MM.1S (cell line): Measurements from ENCODE around the gene SYTL2.

Experiments used
- DNase-seq: peaks from one replicate; pipeline ENCODE4 v3.0.0-alpha.2; 2015
- H2AFZ ChIP-seq: fragments of 300-600 bp; sonication (generic); 2 replicates; pipeline ENCODE4 v1.6.0; 2016; ENCODE audit warnings: antibody characterized with exemption, low read length
- H3F3A ChIP-seq: fragments of 300-600 bp; sonication (generic); 2 replicates; pipeline ENCODE4 v1.6.1; 2016; ENCODE audit warnings: mild to moderate bottlenecking, antibody characterized with exemption, low read length, moderate library complexity, mixed read lengths; ENCODE audit not compliant: insufficient read depth
- H3K27ac ChIP-seq: fragments of 300-600 bp; sonication (generic); 2 replicates; pipeline ENCODE4 v1.5.1; 2016; ENCODE audit warnings: mild to moderate bottlenecking, low read length
- H3K27me3 ChIP-seq: fragments of 300-600 bp; sonication (generic); replicated peaks from 2 replicates; pipeline ENCODE4 v1.6.0; 2016; ENCODE audit warnings: low read length; ENCODE audit not compliant: insufficient read depth
- H3K36me3 ChIP-seq: fragments of 300-600 bp; sonication (generic); replicated peaks from 2 replicates; pipeline ENCODE4 v1.6.1; 2016; ENCODE audit warnings: mild to moderate bottlenecking, low read length, mixed read lengths; ENCODE audit not compliant: insufficient read depth
- H3K4me1 ChIP-seq: fragments of 300-600 bp; sonication (generic); 2 replicates; pipeline ENCODE4 v1.6.1; 2016; ENCODE audit warnings: low read length, mixed read lengths
- H3K4me2 ChIP-seq: fragments of 300-600 bp; sonication (generic); 2 replicates; pipeline ENCODE4 v1.6.0; 2016; ENCODE audit warnings: low read depth, low read length
- H3K4me3 ChIP-seq: fragments of 300-600 bp; sonication (generic); 2 replicates; pipeline ENCODE4 v1.5.1; 2016; ENCODE audit warnings: low read length, mixed read lengths
- H3K79me2 ChIP-seq: fragments of 300-600 bp; sonication (generic); 2 replicates; pipeline ENCODE4 v1.6.1; 2016; ENCODE audit warnings: mixed run types, low read length, mixed read lengths
- H3K9ac ChIP-seq: fragments of 300-600 bp; sonication (generic); 2 replicates; pipeline ENCODE4 v1.6.1; 2016; ENCODE audit warnings: low read length, mixed read lengths
- H3K9me2 ChIP-seq: fragments of 300-600 bp; sonication (generic); replicated peaks from 2 replicates; pipeline ENCODE4 v1.6.1; 2016; ENCODE audit warnings: mild to moderate bottlenecking, low read length, mixed read lengths; ENCODE audit not compliant: insufficient read depth
- H3K9me3 ChIP-seq: fragments of 300-600 bp; sonication (generic); replicated peaks from 2 replicates; pipeline ENCODE4 v1.6.1; 2016; ENCODE audit warnings: mild to moderate bottlenecking, low read length, mixed read lengths; ENCODE audit not compliant: insufficient read depth
- H4K20me1 ChIP-seq: fragments of 300-600 bp; sonication (generic); 2 replicates; pipeline ENCODE4 v1.6.1; 2016; ENCODE audit warnings: mild to moderate bottlenecking, low read length, moderate library complexity, mixed read lengths; ENCODE audit not compliant: insufficient read depth
- EZH2 ChIP-seq: fragments of 300-600 bp; sonication (generic); optimal IDR thresholded peaks from 2 replicates; pipeline ENCODE3; 2017; ENCODE audit warnings: low read depth, mild to moderate bottlenecking, antibody characterized with exemption, low read length, mixed read lengths
- EZH2phosphoT487 ChIP-seq: fragments of 300-600 bp; sonication (generic); IDR thresholded peaks from 2 replicates; pipeline ENCODE4 v1.6.1; 2018; ENCODE audit warnings: antibody characterized with exemption, low read length
- TF ChIP-seq, protein P1 (sequence below): fragments of 300-600 bp; sonication (generic); IDR thresholded peaks from 2 replicates; pipeline ENCODE4 v1.5.1; 2016; ENCODE audit warnings: antibody characterized with exemption, low read length, mixed read lengths

The SYTL2 gene

GRCh38 chr11:85848556-85848955 is 37.6 kb upstream of the SYTL2 start:
- Histone ChIP-seq H3F3A (no peaks in the 10 kb centered on the region), H3K27ac (no peak overlapping the region), H3K4me2 (no peak overlapping the region), H3K27me3 (no peaks in the 10 kb centered on the region), H3K9ac (no peak overlapping the region), H4K20me1 (no peaks in the 10 kb centered on the region), H3K9me2 (no peaks in the 10 kb centered on the region), H3K9me3 (no peaks in the 10 kb centered on the region), H3K4me3 (no peak overlapping the region), H2AFZ (no peak overlapping the region), H3K4me1 (no peaks in the 10 kb centered on the region), H3K79me2 (no peaks in the 10 kb centered on the region), H3K36me3 (no peaks in the 10 kb centered on the region)
- DNase-seq, result no peak
- TF ChIP-seq EZH2 (no peak), EZH2phosphoT487 (no peak)
- TF ChIP-seq, protein P1, sequence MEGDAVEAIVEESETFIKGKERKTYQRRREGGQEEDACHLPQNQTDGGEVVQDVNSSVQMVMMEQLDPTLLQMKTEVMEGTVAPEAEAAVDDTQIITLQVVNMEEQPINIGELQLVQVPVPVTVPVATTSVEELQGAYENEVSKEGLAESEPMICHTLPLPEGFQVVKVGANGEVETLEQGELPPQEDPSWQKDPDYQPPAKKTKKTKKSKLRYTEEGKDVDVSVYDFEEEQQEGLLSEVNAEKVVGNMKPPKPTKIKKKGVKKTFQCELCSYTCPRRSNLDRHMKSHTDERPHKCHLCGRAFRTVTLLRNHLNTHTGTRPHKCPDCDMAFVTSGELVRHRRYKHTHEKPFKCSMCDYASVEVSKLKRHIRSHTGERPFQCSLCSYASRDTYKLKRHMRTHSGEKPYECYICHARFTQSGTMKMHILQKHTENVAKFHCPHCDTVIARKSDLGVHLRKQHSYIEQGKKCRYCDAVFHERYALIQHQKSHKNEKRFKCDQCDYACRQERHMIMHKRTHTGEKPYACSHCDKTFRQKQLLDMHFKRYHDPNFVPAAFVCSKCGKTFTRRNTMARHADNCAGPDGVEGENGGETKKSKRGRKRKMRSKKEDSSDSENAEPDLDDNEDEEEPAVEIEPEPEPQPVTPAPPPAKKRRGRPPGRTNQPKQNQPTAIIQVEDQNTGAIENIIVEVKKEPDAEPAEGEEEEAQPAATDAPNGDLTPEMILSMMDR, result no peak

DNA sequence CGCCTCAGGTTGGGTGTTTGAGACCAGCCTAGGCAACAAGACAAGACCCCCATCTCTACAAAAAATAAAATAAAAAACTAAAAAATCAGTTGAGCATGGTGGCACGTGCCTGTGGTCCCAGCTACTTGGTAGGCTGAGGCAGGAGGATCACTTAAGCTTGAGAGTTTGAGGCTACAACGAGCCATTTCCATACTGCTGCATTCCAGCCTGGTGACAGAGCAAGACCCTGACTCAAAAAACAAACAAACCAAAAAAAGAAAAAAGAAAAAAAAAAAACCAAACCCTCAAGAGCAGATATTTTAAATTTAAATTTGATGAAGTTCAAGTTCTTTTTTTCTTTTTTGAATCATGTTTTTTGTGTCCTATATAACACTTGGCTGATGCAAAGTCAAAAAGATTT is 37.1 kb upstream of the SYTL2 start:
- no peak overlapping the region for H3K4me2 ChIP-seq
- H3K4me1 ChIP-seq, result no peaks in the 10 kb centered on the region
- H3K4me3 ChIP-seq, result no peak overlapping the region

DNA sequence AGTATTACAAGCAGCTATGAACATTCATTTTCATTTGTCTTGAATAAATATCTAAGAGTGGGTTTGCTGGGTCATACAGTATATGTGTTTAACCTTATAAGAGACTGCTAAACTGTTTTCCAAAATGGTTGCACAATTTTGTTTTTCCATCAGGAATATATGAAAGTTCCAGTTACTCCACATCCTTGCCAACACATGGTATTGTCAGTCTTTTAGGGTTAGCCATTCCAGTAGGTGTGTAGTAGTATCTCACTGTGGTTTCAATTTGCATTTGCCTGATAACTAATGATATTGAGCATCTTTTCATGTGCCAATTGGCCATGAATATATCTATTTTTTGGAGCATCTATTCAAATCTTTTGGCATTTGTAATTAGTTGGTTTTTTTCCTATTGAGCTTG is 36.5 kb upstream of the SYTL2 start:
- no peaks in the 10 kb centered on the region for H3K9me2 ChIP-seq
- no peaks in the 10 kb centered on the region for H4K20me1 ChIP-seq
- H3K36me3 ChIP-seq, result no peaks in the 10 kb centered on the region
- H3K4me1 ChIP-seq, result no peaks in the 10 kb centered on the region
- no peak overlapping the region for H3K27ac ChIP-seq
- no peak for DNase-seq
- TF ChIP-seq, protein P1, result no peak
- TF ChIP-seq EZH2, result no peak
- H3K4me3 ChIP-seq, result no peak overlapping the region
- H3K9me3 ChIP-seq, result no peaks in the 10 kb centered on the region
- no peak overlapping the region for H2AFZ ChIP-seq
- no peaks in the 10 kb centered on the region for H3F3A ChIP-seq
- no peaks in the 10 kb centered on the region for H3K27me3 ChIP-seq
- no peak overlapping the region for H3K4me2 ChIP-seq
- H3K79me2 ChIP-seq, result no peaks in the 10 kb centered on the region
- H3K9ac ChIP-seq, result no peak overlapping the region

More for the DNA sequence above, 37.1 kb upstream of the SYTL2 start:
- Histone ChIP-seq H3F3A (no peaks in the 10 kb centered on the region), H3K36me3 (no peaks in the 10 kb centered on the region), H4K20me1 (no peaks in the 10 kb centered on the region), H3K9me3 (no peaks in the 10 kb centered on the region), H3K27me3 (no peaks in the 10 kb centered on the region), H3K9ac (no peak overlapping the region), H3K27ac (no peak overlapping the region), H2AFZ (no peak overlapping the region), H3K9me2 (no peaks in the 10 kb centered on the region), H3K79me2 (no peaks in the 10 kb centered on the region)
- TF ChIP-seq EZH2phosphoT487 (no peak), EZH2 (no peak)
- TF ChIP-seq, protein P1, result no peak
- DNase-seq, result no peak
